Right cardiac atrium (tissue), 5 donors: ENCODE data around the gene GPC2. TPM values are rescaled to one million over a fixed set of nuclear protein-coding genes. Genes with fewer than 3 reads are reported as not detected.

Source experiments
- ATAC-seq, 2 donors: fragments of 200-7000 bp; cut with Tn5 transposase; one replicate each; pipeline versions ENCODE4 v1.8.0 to v1.9.1; 2020; ENCODE audit warnings: moderate library complexity in 2 of 2, mild to moderate bottlenecking in 1 of 2
- DNase-seq, 3 donors: peaks; one replicate each; pipeline ENCODE4 v3.0.0-alpha.2; 2020
- H3K27ac ChIP-seq: one replicate; pipeline ENCODE4 v1.5.1; 2013; ENCODE audit warnings: mild to moderate bottlenecking, low read length, control low read depth, moderate library complexity
- H3K27me3 ChIP-seq: one replicate; pipeline ENCODE4 v1.6.1; 2013; ENCODE audit not compliant: control insufficient read depth, insufficient read depth
- H3K4me1 ChIP-seq: one replicate; pipeline ENCODE4 v1.6.1; 2013; ENCODE audit warnings: low read length; ENCODE audit not compliant: control insufficient read depth, insufficient read depth
- H3K4me3 ChIP-seq: one replicate; pipeline ENCODE4 v1.5.1; 2013; ENCODE audit warnings: low read length, control low read depth
- H3K9me3 ChIP-seq: one replicate; pipeline ENCODE4 v1.6.1; 2013; ENCODE audit warnings: low read length; ENCODE audit not compliant: control insufficient read depth
- WGBS: extraction: QIAGEN DNeasy Blood & Tissue Kit; methylation state at CpG from one replicate; pipeline ENCODE4 v1.1.7; 2013; 5-methylcytosine and 5-hydroxymethylcytosine counted together
- intact Hi-C, 4 donors: fragments of 100-400 bp; cut with DNase I; formaldehyde crosslinking; loops; one replicate each; pipeline versions ENCODE4 v1.11.0 to v1.14.0; 2022 to 2023
- microRNA-seq, 2 donors: library from miRNA; unstranded; fragments of <30 nt; microRNA quantifications; one replicate each; pipeline ENCODE4 v1.2.0, GENCODE V29; 2020 to 2021
- polyA plus RNA-seq: library from polyadenylated mRNA; stranded (reverse); fragments of 200-250 nt; gene quantifications from one replicate; pipeline ENCODE4 v1.2.3, GENCODE V29; 2013
- total RNA-seq, 4 donors: library from RNA; stranded (reverse); fragmentation: NEBNext Ultra II Directional; extraction: Animal tissue kit (Norgen Biotek cat#: 25700); gene quantifications; one replicate each; pipeline ENCODE4 v1.2.1, GENCODE V29; 2021
- donor health status: healthy with polysubstance abuse.
- donor health status: DM: no; HTN: yes; CAD: no.
- donor health status: DM: no; HTN: no; CAD: no.
- donor health status: DM: no; HTN: yes; CAD: no; lungs with severe emphysema.
- donor health status: DM: yes; HTN: yes; CAD: no.

GPC2 gene
- total and polyA plus RNA-seq, 5 donors, result 0.09 to 0.78 (median 0.38) TPM

DNA sequence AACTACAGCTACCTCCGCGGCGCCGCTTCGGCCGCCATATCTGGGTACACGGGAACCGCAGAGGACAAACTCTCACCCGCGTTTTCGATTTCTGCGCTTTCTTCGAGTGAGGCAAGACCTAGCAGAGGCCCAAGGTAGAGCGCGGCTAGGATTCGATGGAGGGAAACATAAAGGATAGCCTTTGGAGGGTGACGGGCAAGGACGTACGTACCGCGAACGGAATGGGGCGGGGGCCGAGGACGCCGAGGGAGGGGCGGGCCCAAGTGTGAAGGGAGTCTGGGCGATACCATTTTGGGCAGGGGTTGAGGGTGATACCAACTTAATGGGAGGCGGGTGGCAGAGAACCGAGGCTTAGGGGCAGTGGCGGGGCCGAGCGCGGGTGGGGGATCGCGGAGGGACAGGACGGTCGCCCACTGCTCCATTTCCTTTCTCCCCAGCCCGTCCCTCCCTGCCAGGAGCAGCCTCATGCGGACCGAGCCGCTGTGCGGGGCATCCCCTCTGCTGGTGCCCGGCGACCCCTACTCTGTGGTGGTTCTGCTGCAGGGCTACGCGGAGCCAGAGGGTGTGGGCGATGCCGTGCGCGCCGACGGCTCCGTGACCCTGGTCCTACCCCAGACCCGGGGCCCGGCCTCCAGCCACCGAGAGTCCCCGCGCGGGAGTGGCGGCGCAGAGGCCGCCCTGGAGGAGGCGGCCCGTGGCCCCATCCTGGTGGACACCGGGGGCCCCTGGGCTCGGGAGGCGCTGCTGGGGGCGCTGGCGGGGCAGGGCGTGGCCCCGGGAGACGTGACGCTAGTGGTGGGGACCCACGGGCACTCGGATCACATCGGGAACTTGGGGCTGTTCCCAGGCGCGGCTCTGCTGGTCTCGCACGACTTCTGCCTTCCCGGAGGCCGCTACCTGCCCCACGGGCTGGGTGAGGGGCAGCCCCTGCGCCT, 50.0 kb downstream of the GPC2 start, which contains the start of gene MBLAC1:
Gene MBLAC1, plus strand, starts transcription at position 37 of the 935 bp plus-strand sequence. Its CDS starts 429 bp downstream, at position 466.
- WGBS, result under 1% methylated on average over 85 of the region's 85 CpGs
- Histone ChIP-seq H3K4me3 (peak within 1 kb of the TSS; percentile 84), H3K27ac (peak within 1 kb of the TSS; percentile 99), H3K27me3 (no peaks in the 10 kb centered on the region), H3K9me3 (no peaks in the 10 kb centered on the region), H3K4me1 (no peaks in the 10 kb centered on the region)
- peak; percentile 95 for ATAC-seq
- intact Hi-C loops, result loop anchor here in 1 of 4 donors (5.0 kb wide), 1 partner anchor 135 kb away; no protein-coding TSS in a partner anchor
- DNase-seq, result peak; percentile 91 to 95 (median 93)

GRCh38 chr7:100126239-100126930, 50.8 kb downstream of the GPC2 start:
- H3K27ac ChIP-seq, result peak overlapping the region; percentile 99
- DNase-seq, result no peak
- H3K9me3 ChIP-seq, result no peaks in the 10 kb centered on the region
- no peaks in the 10 kb centered on the region for H3K27me3 ChIP-seq
- H3K4me1 ChIP-seq, result no peaks in the 10 kb centered on the region
- 19% methylated on average over 29 of the region's 29 CpGs for WGBS
- H3K4me3 ChIP-seq, result peak overlapping the region; percentile 84
- peak; percentile 19 to 29 for ATAC-seq
- intact Hi-C loops, result loop anchor here in 1 of 4 donors (5.0 kb wide), 1 partner anchor 134 kb away; no protein-coding TSS in a partner anchor

DNA sequence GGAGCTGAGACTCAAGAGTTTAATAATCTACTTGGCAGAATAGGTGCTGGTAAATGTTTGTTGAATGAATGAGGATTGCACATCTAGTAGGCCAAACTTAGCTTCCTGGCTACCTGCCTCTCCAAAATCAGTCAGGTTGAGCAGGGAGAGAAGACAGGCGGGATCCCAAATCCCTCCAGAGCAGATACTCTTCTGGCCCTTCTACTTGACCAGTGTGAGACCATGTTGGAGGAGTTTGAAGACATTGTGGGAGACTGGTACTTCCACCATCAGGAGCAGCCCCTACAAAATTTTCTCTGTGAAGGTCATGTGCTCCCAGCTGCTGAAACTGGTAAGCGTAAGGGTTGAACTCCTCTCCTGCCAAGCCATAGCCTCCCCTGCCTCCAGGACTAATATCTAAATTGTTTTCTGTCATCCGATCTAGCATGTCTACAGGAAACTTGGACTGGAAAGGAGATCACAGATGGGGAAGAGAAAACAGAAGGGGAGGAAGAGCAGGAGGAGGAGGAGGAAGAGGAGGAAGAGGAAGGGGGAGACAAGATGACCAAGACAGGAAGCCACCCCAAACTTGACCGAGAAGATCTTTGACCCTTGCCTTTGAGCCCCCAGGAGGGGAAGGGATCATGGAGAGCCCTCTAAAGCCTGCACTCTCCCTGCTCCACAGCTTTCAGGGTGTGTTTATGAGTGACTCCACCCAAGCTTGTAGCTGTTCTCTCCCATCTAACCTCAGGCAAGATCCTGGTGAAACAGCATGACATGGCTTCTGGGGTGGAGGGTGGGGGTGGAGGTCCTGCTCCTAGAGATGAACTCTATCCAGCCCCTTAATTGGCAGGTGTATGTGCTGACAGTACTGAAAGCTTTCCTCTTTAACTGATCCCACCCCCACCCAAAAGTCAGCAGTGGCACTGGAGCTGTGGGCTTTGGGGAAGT, 52.6 kb downstream of the GPC2 start:
- WGBS, result 69% methylated on average over 4 of the region's 4 CpGs
- no peak for ATAC-seq
- Histone ChIP-seq H3K4me1 (peaks cover 6% of the 10 kb centered on the region), H3K27me3 (no peaks in the 10 kb centered on the region), H3K9me3 (no peaks in the 10 kb centered on the region), H3K4me3 (no peak overlapping the region), H3K27ac (no peak overlapping the region)
- intact Hi-C loops, result loop anchor here in 1 of 4 donors (5.0 kb wide), 1 partner anchor 132 kb away; no protein-coding TSS in a partner anchor
- no peak for DNase-seq

- 97% methylated on average over 1 of the region's 1 CpG for WGBS
- Histone ChIP-seq H3K4me3 (no peak overlapping the region), H3K27me3 (no peaks in the 10 kb centered on the region), H3K27ac (no peak overlapping the region), H3K4me1 (peaks cover 6% of the 10 kb centered on the region), H3K9me3 (no peaks in the 10 kb centered on the region)
- ATAC-seq, result no peak
- peak in 1 of 3 donors; percentile 24 for DNase-seq
- intact Hi-C loops, result no loop called here
Observed at GRCh38 chr7:100122568-100122967, 54.6 kb downstream of the GPC2 start.

GRCh38 chr7:100122067-100122466, 55.1 kb downstream of the GPC2 start:
- no peaks in the 10 kb centered on the region for H3K27me3 ChIP-seq
- DNase-seq (peak in 1 of 3 donors; percentile 34), ATAC-seq (no peak)
- no peak overlapping the region for H3K27ac ChIP-seq
- peaks cover 6% of the 10 kb centered on the region for H3K4me1 ChIP-seq
- H3K9me3 ChIP-seq, result no peaks in the 10 kb centered on the region
- intact Hi-C loops, result no loop called here
- no peak overlapping the region for H3K4me3 ChIP-seq
- whole genome bisulfite sequencing, result 72% methylated on average over 13 of the region's 13 CpGs

DNA sequence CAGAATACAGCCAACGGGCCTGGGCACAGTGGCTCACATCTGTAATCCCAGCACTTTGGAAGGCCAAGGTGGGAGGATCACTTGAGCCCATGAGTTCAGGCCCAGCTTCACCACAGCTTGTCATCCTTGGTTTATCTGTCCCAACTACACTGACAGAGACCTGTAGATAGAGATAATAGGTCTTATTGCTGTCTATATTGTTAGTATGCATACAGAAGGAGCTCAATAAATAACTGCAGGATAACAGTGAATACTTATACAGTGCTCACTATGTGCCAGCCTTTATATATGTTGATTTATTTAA, 56.5 kb downstream of the GPC2 start:
- intact Hi-C loops, result no loop called here
- H3K27ac ChIP-seq, result no peak overlapping the region
- no peaks in the 10 kb centered on the region for H3K27me3 ChIP-seq
- peaks cover 6% of the 10 kb centered on the region for H3K4me1 ChIP-seq
- DNase-seq (peak in 1 of 3 donors; percentile 32), ATAC-seq (no peak)
- 20% methylated on average over 1 of the region's 1 CpG for WGBS
- H3K4me3 ChIP-seq, result no peak overlapping the region
- no peaks in the 10 kb centered on the region for H3K9me3 ChIP-seq

DNA sequence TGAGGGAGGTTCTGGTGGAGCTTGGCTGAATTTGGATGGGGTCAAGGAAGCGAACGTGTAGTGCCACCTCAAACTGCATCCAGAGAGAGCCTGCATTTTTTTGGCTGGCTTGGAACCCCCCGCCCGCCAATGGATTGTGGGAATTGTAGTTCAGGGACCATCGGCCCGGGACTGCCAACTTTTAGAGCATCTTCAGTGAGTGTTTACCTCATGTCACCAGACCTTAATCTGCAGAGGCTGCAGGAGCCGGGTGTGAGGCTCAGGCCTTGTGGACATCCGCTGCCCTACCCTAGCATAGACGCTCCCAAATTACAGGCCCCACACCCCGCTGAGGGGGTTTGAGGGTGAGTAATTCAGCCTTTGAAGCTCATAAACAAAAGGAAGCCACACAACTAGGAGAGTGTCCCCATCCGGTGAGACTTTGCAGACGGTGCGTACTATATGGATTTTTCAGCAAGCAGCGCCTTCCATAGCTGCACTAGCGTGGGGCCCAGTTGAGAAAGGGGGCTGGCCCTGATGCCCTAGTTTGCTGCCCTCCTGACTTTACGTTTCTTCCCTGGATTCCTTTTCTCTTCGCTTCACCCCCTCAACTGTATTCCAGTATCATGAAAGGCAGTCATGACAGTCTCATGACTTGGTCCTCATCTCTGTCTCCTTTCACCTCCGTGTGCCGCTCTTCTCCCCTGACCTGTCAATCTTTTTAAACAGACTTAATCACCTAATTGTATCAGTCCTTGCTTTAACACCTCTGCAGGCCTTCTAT, 57.0 kb downstream of the GPC2 start:
- 17% methylated on average over 19 of the region's 19 CpGs for WGBS
- DNase-seq (peak; percentile 63 to 87 (median 81)), ATAC-seq (peak; percentile 75)
- Histone ChIP-seq H3K27me3 (no peaks in the 10 kb centered on the region), H3K4me3 (peak overlapping the region; percentile 54), H3K27ac (peak overlapping the region; percentile 93), H3K9me3 (no peaks in the 10 kb centered on the region), H3K4me1 (peaks cover 6% of the 10 kb centered on the region)
- intact Hi-C loops, result no loop called here

Small RNAs within 50 kb of the gene (microRNA-seq; reads per million reads assigned to microRNA genes)
- 0 to 0.42 reads per million in 2 donors for gene MIR4658

Other genes starting within 250 kb of the GPC2 start
- under 1 TPM in 2 of 4 donors, not detected in 2; 0.20 to 0.53 TPM for gene GJC3, start 247.8 kb downstream of the GPC2 start, total RNA-seq
- 0.43 TPM for gene GJC3, start 247.8 kb downstream of the GPC2 start, polyA plus RNA-seq
- 10 to 100 TPM; 10.7 to 28.8 (median 16.1) TPM for gene AZGP1, start 201.3 kb downstream of the GPC2 start, total RNA-seq
- gene AZGP1, start 201.3 kb downstream of the GPC2 start, polyA plus RNA-seq, result 17.0 TPM
- 10 to 100 TPM; 39.7 to 52.7 (median 50.4) TPM for gene ZKSCAN1, start 161.8 kb downstream of the GPC2 start, total RNA-seq
- gene ZKSCAN1, start 161.8 kb downstream of the GPC2 start, polyA plus RNA-seq, result 9.8 TPM
- gene ZSCAN21, start 127.6 kb downstream of the GPC2 start, total RNA-seq, result 1 to 10 TPM; 7.1 to 8.6 (median 7.7) TPM
- 6.2 TPM for gene ZSCAN21, start 127.6 kb downstream of the GPC2 start, polyA plus RNA-seq
- gene ZNF3, start 95.7 kb downstream of the GPC2 start, total RNA-seq, result 10 to 100 TPM; 17.8 to 18.2 (median 18.0) TPM
- gene ZNF3, start 95.7 kb downstream of the GPC2 start, polyA plus RNA-seq, result 12.1 TPM
- 100 to 1,000 TPM; 112 to 126 (median 117) TPM for gene COPS6, start 88.4 kb downstream of the GPC2 start, total RNA-seq
- 131 TPM for gene COPS6, start 88.4 kb downstream of the GPC2 start, polyA plus RNA-seq
- 10 to 100 TPM; 14.2 to 26.9 (median 21.6) TPM for gene MCM7, start 76.0 kb downstream of the GPC2 start, total RNA-seq
- 16.7 TPM for gene MCM7, start 76.0 kb downstream of the GPC2 start, polyA plus RNA-seq
- 10 to 100 TPM; 10.1 to 15.4 (median 14.0) TPM for gene AP4M1, start 75.7 kb downstream of the GPC2 start, total RNA-seq
- 10.7 TPM for gene AP4M1, start 75.7 kb downstream of the GPC2 start, polyA plus RNA-seq
- 10 to 100 TPM; 29.7 to 37.7 (median 32.9) TPM for gene TAF6, start 58.0 kb downstream of the GPC2 start, total RNA-seq
- 33.9 TPM for gene TAF6, start 58.0 kb downstream of the GPC2 start, polyA plus RNA-seq
- 10 to 100 TPM in 3 of 4 donors, 1 to 10 TPM in 1; 9.1 to 14.7 (median 12.1) TPM for gene CNPY4, start 57.7 kb downstream of the GPC2 start, total RNA-seq
- gene CNPY4, start 57.7 kb downstream of the GPC2 start, polyA plus RNA-seq, result 13.9 TPM
- 1 to 10 TPM; 3.0 to 4.4 (median 3.5) TPM for gene MBLAC1, start 50.4 kb downstream of the GPC2 start, total RNA-seq
- 4.6 TPM for gene MBLAC1, start 50.4 kb downstream of the GPC2 start, polyA plus RNA-seq
- 100 to 1,000 TPM in 2 of 4 donors, 10 to 100 TPM in 2; 88.7 to 118 (median 108) TPM for gene LAMTOR4, start 28.5 kb downstream of the GPC2 start, total RNA-seq
- gene LAMTOR4, start 28.5 kb downstream of the GPC2 start, polyA plus RNA-seq, result 193 TPM
- 10 to 100 TPM in 2 of 4 donors, 1 to 10 TPM in 2; 7.2 to 11.5 (median 9.7) TPM for gene TRAPPC14, start 18.7 kb downstream of the GPC2 start, total RNA-seq
- 7.7 TPM for gene TRAPPC14, start 18.7 kb downstream of the GPC2 start, polyA plus RNA-seq
- 1 to 10 TPM; 2.0 to 3.5 (median 2.3) TPM for gene GAL3ST4, start 8.8 kb downstream of the GPC2 start, total RNA-seq
- 1.7 TPM for gene GAL3ST4, start 8.8 kb downstream of the GPC2 start, polyA plus RNA-seq
- gene STAG3, start 537 bp upstream of the GPC2 start, total RNA-seq, result 1 to 10 TPM in 1 of 4 donors, under 1 TPM in 2, not detected in 1; 0.64 to 1.1 (median 0.91) TPM
- gene STAG3, start 537 bp upstream of the GPC2 start, polyA plus RNA-seq, result 0.41 TPM
- gene PVRIG, start 42.6 kb upstream of the GPC2 start, total RNA-seq, result not detected
- 0.07 TPM for gene PVRIG, start 42.6 kb upstream of the GPC2 start, polyA plus RNA-seq
- gene SPDYE3, start 130.3 kb upstream of the GPC2 start, total RNA-seq, result not detected
- 0.20 TPM for gene SPDYE3, start 130.3 kb upstream of the GPC2 start, polyA plus RNA-seq
- gene PILRB, start 180.7 kb upstream of the GPC2 start, total RNA-seq, result 10 to 100 TPM; 13.2 to 15.6 (median 13.7) TPM
- 18.1 TPM for gene PILRB, start 180.7 kb upstream of the GPC2 start, polyA plus RNA-seq
- 1 to 10 TPM; 3.9 to 5.3 (median 4.9) TPM for gene PILRA, start 196.1 kb upstream of the GPC2 start, total RNA-seq
- 2.3 TPM for gene PILRA, start 196.1 kb upstream of the GPC2 start, polyA plus RNA-seq